Lower leg skin (tissue), 4 donors: Measurements from ENCODE around the gene C1QTNF1. TPM values are rescaled to one million over a fixed set of nuclear protein-coding genes. Genes with fewer than 3 reads are reported as not detected.

Experiments used
- DNase-seq, 2 donors: peaks; one replicate each; pipeline ENCODE4 v3.0.0-alpha.2; 2019; ENCODE audit warnings: low spot score in 2 of 2
- H3K4me3 ChIP-seq: fragments of 200-600 bp; sonication (generic); 2 replicates; pipeline ENCODE4 v1.5.1; 2017; ENCODE audit warnings: mild to moderate bottlenecking, low read depth; ENCODE audit not compliant: poor library complexity, severe bottlenecking
- POLR2A ChIP-seq, 2 donors: fragments of 450-650 bp; IDR thresholded peaks; one replicate each; pipeline ENCODE4 v1.6.1; 2016 to 2017; ENCODE audit warnings: antibody characterized with exemption in 2 of 2, mild to moderate bottlenecking in 1 of 2, moderate library complexity in 1 of 2
- WGBS, 2 donors: methylation state at CpG; one replicate each; pipeline ENCODE4 v1.1.5; 2018; 5-methylcytosine and 5-hydroxymethylcytosine counted together
- intact Hi-C: fragments of 100-400 bp; cut with DNase I; formaldehyde crosslinking; loops from one replicate; pipeline ENCODE4 v1.15.0; 2023; ENCODE audit warnings: low total_unique reads
- total RNA-seq, 4 donors: library from RNA; depleted of rRNA; stranded (reverse); fragments of >200 nt; gene quantifications; one replicate each; pipeline ENCODE4 v1.1.0, GENCODE V29; 2016
- TF ChIP-seq, protein P1 (sequence below), 3 donors: fragments of 450-650 bp; IDR thresholded peaks; one replicate each; pipeline ENCODE4 v1.5.1; 2016; ENCODE audit warnings: antibody characterized with exemption in 3 of 3, mild to moderate bottlenecking in 3 of 3, moderate library complexity in 2 of 3

Gene C1QTNF1
- total RNA-seq, 4 donors from 2014 or later, result 24.3 to 53.1 (median 29.5) TPM

DNA sequence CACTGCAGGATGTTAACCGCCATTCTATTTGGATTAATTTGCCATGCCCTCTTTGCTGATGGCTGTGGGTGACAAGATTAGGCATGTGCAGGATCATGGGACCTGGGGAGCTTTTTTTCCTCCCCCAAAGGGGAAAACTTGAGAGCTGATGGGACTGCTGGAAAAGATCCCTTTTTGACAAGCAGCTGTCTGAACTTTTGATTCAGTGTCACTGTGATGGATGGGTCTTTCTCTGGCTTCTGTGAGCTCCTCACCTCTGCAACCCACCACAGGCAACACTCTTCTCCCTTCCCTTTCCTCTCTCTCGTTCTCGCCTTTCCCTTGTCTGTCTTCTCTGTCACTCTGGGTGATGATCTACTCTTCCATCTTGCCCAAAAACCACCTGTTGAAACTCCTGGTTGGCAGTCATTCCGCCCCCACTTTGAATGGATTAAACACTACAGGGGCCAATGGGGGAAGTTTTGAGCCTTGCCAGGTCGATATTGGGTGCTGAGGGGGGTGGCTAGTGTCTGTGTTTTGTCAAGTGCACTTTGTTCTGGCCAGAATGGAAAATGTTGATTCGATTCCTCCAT lies 11.3 kb upstream of the C1QTNF1 start:
- no peak overlapping the region for H3K4me3 ChIP-seq
- WGBS, 2 donors, result 75 to 84% methylated on average over 6 of the region's 6 CpGs
- intact Hi-C loops, result no loop called here
- TF ChIP-seq, protein P1, sequence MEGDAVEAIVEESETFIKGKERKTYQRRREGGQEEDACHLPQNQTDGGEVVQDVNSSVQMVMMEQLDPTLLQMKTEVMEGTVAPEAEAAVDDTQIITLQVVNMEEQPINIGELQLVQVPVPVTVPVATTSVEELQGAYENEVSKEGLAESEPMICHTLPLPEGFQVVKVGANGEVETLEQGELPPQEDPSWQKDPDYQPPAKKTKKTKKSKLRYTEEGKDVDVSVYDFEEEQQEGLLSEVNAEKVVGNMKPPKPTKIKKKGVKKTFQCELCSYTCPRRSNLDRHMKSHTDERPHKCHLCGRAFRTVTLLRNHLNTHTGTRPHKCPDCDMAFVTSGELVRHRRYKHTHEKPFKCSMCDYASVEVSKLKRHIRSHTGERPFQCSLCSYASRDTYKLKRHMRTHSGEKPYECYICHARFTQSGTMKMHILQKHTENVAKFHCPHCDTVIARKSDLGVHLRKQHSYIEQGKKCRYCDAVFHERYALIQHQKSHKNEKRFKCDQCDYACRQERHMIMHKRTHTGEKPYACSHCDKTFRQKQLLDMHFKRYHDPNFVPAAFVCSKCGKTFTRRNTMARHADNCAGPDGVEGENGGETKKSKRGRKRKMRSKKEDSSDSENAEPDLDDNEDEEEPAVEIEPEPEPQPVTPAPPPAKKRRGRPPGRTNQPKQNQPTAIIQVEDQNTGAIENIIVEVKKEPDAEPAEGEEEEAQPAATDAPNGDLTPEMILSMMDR (IDR thresholded peaks at IDR 0.05), result no peak
- TF ChIP-seq POLR2A (IDR thresholded peaks at IDR 0.05), result no peak
- peak in 1 of 2 donors; percentile 32 for DNase-seq

DNA sequence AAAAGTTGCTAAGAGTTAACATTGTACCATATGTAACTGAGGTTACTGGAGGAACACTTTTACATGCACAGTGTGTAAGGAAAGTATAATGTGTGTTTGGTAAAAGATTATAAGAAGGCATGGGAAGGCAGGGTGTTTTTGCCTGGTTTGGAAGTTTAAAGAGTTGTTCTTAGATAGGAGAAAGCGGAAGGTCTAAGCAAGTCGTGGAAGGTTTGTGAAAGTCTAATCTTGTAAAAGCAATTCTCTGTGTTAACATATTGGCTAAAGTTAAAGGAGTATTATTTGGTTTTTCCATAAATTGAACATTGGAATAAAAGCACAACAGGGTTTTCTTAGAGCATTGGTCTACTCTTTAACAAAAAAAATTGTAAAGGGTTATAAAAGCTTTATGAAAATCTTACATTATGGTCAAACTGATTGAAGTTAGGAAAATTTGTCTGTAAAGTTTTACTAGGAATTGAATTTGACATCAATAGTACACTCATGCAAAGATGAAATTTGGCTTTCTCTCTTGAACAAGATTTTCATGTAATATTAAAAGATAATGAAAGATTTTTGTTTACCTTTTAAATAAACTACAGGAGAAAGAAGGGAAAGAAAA lies 9.7 kb upstream of the C1QTNF1 start:
- intact Hi-C loops, result no loop called here
- no peak for TF ChIP-seq POLR2A (IDR thresholded peaks at IDR 0.05)
- TF ChIP-seq, protein P1 (IDR thresholded peaks at IDR 0.05), result no peak
- DNase-seq, result no peak
- WGBS, 2 donors, result 87 to 93% methylated on average over 2 of the region's 2 CpGs
- H3K4me3 ChIP-seq, result no peak overlapping the region

- intact Hi-C loops, result no loop called here
- WGBS, 2 donors, result 60 to 72% methylated on average over 6 of the region's 6 CpGs
- no peak overlapping the region for H3K4me3 ChIP-seq
- TF ChIP-seq, protein P1 (IDR thresholded peaks at IDR 0.05), result no peak
- no peak for TF ChIP-seq POLR2A (IDR thresholded peaks at IDR 0.05)
- DNase-seq, result no peak
Measured at GRCh38 chr17:79017546-79018369, 6.2 kb upstream of the C1QTNF1 start.

- peak in 1 of 2 donors; percentile 45 for DNase-seq
- H3K4me3 ChIP-seq, result no peak overlapping the region
- intact Hi-C loops, result no loop called here
- WGBS, 2 donors, result 90 to 97% methylated on average over 3 of the region's 3 CpGs
- TF ChIP-seq, protein P1 (IDR thresholded peaks at IDR 0.05), result no peak
- no peak for TF ChIP-seq POLR2A (IDR thresholded peaks at IDR 0.05)
Measured at GRCh38 chr17:79018370-79018695, 5.6 kb upstream of the C1QTNF1 start.

GRCh38 chr17:79019261-79019631 lies 4.7 kb upstream of the C1QTNF1 start:
- WGBS, 2 donors, result 86 to 87% methylated on average over 2 of the region's 2 CpGs
- H3K4me3 ChIP-seq, result no peak overlapping the region
- no peak for DNase-seq
- TF ChIP-seq, protein P1 (IDR thresholded peaks at IDR 0.05), result no peak
- no peak for TF ChIP-seq POLR2A (IDR thresholded peaks at IDR 0.05)
- intact Hi-C loops, result no loop called here
